ENCODE data around the gene GRK1. TPM values are rescaled to one million over a fixed set of nuclear protein-coding genes. Genes with fewer than 3 reads are reported as not detected.
A peak's percentile ranks its signal among the peaks of the same experiment; 100 is the strongest.

The GRK1 gene
- total RNA-seq, 4 donors from 2014 or later: not detected

GRCh38 chr13:113672002-113672651 lies 5.1 kb downstream of the GRK1 start:
- no peak overlapping the region for H3K27ac ChIP-seq
- in situ Hi-C loops (cut with MboI; ENCODE audit: low pct_ligation_motif_present in 1 of 4, low pct_unique_long_range_greater_than_20kb in 1 of 4, low sequenced_read_pairs in 3 of 4): no loop called here
- WGBS, 2 donors (ENCODE audit: low coverage in 1 of 2): 61 to 88% methylated on average over 4 to 18 of the region's 18 CpGs
- H3K4me1 ChIP-seq: no peaks in the 10 kb centered on the region
- H3K36me3 ChIP-seq: no peaks in the 10 kb centered on the region
- no peak overlapping the region for H3K4me3 ChIP-seq
- no peaks in the 10 kb centered on the region for H3K27me3 ChIP-seq
- no peaks in the 10 kb centered on the region for H3K9me3 ChIP-seq
- intact Hi-C loops (cut with DNase I; ENCODE audit: low total_unique reads): no loop called here
- no peak for TF ChIP-seq POLR2AphosphoS5 (IDR thresholded peaks at IDR 0.05)
- no peak for TF ChIP-seq POLR2A (IDR thresholded peaks at IDR 0.05)
- no peak for DNase-seq

- Histone ChIP-seq H3K36me3 (no peaks in the 10 kb centered on the region), H3K4me1 (peaks cover 0 to 5% (median 5%) of the 10 kb centered on the region in 4 donors), H3K27ac (no peak overlapping the region), H3K4me3 (no peak overlapping the region), H3K9me3 (no peaks in the 10 kb centered on the region), H3K27me3 (no peaks in the 10 kb centered on the region)
- TF ChIP-seq EP300 (IDR thresholded peaks at IDR 0.05; ENCODE audit: low read depth) (no peak), CTCF (IDR thresholded peaks at IDR 0.05) (no peak), POLR2A (IDR thresholded peaks at IDR 0.05) (no peak), POLR2AphosphoS5 (IDR thresholded peaks at IDR 0.05) (no peak)
- 82% methylated on average over 5 of the region's 11 CpGs; no CpG with 5 or more reads in 1 of the 2 donors for WGBS, 2 donors (ENCODE audit: low coverage in 1 of 2)
- in situ Hi-C loops (cut with MboI; ENCODE audit: low pct_ligation_motif_present in 1 of 4, low pct_unique_long_range_greater_than_20kb in 1 of 4, low sequenced_read_pairs in 3 of 4): no loop called here
- intact Hi-C loops (cut with DNase I; ENCODE audit: low total_unique reads): no loop called here
- DNase-seq: no peak
These were observed 55.9 kb downstream of the GRK1 start for GRCh38 chr13:113722921-113723320.

GRCh38 chr13:113723410-113724015 lies 56.5 kb downstream of the GRK1 start:
- intact Hi-C loops (cut with DNase I; ENCODE audit: low total_unique reads) (no loop called here), in situ Hi-C loops (cut with MboI; ENCODE audit: low pct_ligation_motif_present in 1 of 4, low pct_unique_long_range_greater_than_20kb in 1 of 4, low sequenced_read_pairs in 3 of 4) (no loop called here)
- Histone ChIP-seq H3K27ac (no peak overlapping the region), H3K9me3 (no peaks in the 10 kb centered on the region), H3K4me1 (peaks cover 0 to 5% (median 5%) of the 10 kb centered on the region in 4 donors), H3K27me3 (no peaks in the 10 kb centered on the region), H3K4me3 (no peak overlapping the region), H3K36me3 (no peaks in the 10 kb centered on the region)
- WGBS, 2 donors (ENCODE audit: low coverage in 1 of 2): 82% methylated on average over 13 of the region's 13 CpGs; no CpG with 5 or more reads in 1 of the 2 donors
- DNase-seq: no peak
- TF ChIP-seq CTCF (IDR thresholded peaks at IDR 0.05) (no peak), POLR2A (IDR thresholded peaks at IDR 0.05) (no peak), POLR2AphosphoS5 (IDR thresholded peaks at IDR 0.05) (no peak), EP300 (IDR thresholded peaks at IDR 0.05; ENCODE audit: low read depth) (no peak)

- WGBS, 2 donors (ENCODE audit: low coverage in 1 of 2): 81% methylated on average over 30 of the region's 30 CpGs; no CpG with 5 or more reads in 1 of the 2 donors
- Histone ChIP-seq H3K4me1 (peaks cover 0 to 5% (median 5%) of the 10 kb centered on the region in 4 donors), H3K4me3 (peak overlapping the region in 1 of 4 donors; percentile 45), H3K36me3 (no peaks in the 10 kb centered on the region), H3K9me3 (no peaks in the 10 kb centered on the region), H3K27me3 (no peaks in the 10 kb centered on the region), H3K27ac (peak overlapping the region in 3 of 4 donors; percentile 56 to 70 (median 68))
- no peak for DNase-seq
- TF ChIP-seq POLR2AphosphoS5 (IDR thresholded peaks at IDR 0.05) (no peak), POLR2A (IDR thresholded peaks at IDR 0.05) (no peak), CTCF (IDR thresholded peaks at IDR 0.05) (no peak), EP300 (IDR thresholded peaks at IDR 0.05; ENCODE audit: low read depth) (no peak)
- in situ Hi-C loops (cut with MboI; ENCODE audit: low pct_ligation_motif_present in 1 of 4, low pct_unique_long_range_greater_than_20kb in 1 of 4, low sequenced_read_pairs in 3 of 4) (no loop called here), intact Hi-C loops (cut with DNase I; ENCODE audit: low total_unique reads) (no loop called here)
These were observed 57.2 kb downstream of the GRK1 start for GRCh38 chr13:113724016-113724758.
